Thyroid gland (tissue), 4 donors: Measurements from ENCODE around the gene DHRS7B. TPM values are rescaled to one million over a fixed set of nuclear protein-coding genes. Genes with fewer than 3 reads are reported as not detected.

Source experiments
- DNase-seq, 2 donors: peaks; one replicate each; pipeline ENCODE4 v3.0.0-alpha.2; 2019
- H3K27ac ChIP-seq, 3 donors: fragments of 200-600 bp; sonication (generic); 1 replicate in 2 of 3; 2 replicates in 1 of 3; pipeline ENCODE4 v1.5.1; 2016 to 2019; ENCODE audit warnings: mild to moderate bottlenecking in 1 of 3, moderate library complexity in 1 of 3
- H3K27me3 ChIP-seq: fragments of 200-600 bp; sonication (generic); one replicate; pipeline ENCODE4 v1.5.1; 2019
- H3K36me3 ChIP-seq, 2 donors: fragments of 200-600 bp; sonication (generic); one replicate each; pipeline ENCODE4 v1.5.1; 2016 to 2019
- H3K4me1 ChIP-seq, 2 donors: fragments of 200-600 bp; sonication (generic); one replicate each; pipeline ENCODE4 v1.5.1; 2017 to 2019
- H3K4me3 ChIP-seq, 3 donors: fragments of 200-600 bp; sonication (generic); replicated peaks in 1 of 3; 1 replicate in 2 of 3; 2 replicates in 1 of 3; pipeline ENCODE4 v1.5.1; 2016; ENCODE audit warnings: mild to moderate bottlenecking in 1 of 3
- H3K9me3 ChIP-seq: fragments of 200-600 bp; sonication (generic); one replicate; pipeline ENCODE4 v1.5.1; 2017
- POLR2A ChIP-seq, 2 donors: fragments of 450-650 bp; IDR thresholded peaks; one replicate each; pipeline ENCODE4 v1.6.1; 2017; ENCODE audit warnings: antibody characterized with exemption in 2 of 2, mild to moderate bottlenecking in 2 of 2, moderate library complexity in 1 of 2
- WGBS, 2 donors: methylation state at CpG; one replicate each; pipeline ENCODE4 v1.1.5; 2017; 5-methylcytosine and 5-hydroxymethylcytosine counted together
- intact Hi-C: fragments of 100-400 bp; cut with DNase I; formaldehyde crosslinking; loops from one replicate; pipeline ENCODE4 v1.15.1; 2023
- total RNA-seq, 4 donors: library from RNA; depleted of rRNA; stranded (reverse); fragments of >200 nt; gene quantifications; one replicate each; pipeline ENCODE4 v1.2.3, GENCODE V29; 2016
- TF ChIP-seq, protein P1 (sequence below), 6 experiments: fragments of 200-600 bp in 3 of 6; fragments of 450-650 bp in 3 of 6; sonication (generic) in 3 of 6; IDR thresholded peaks; one replicate each; pipeline ENCODE4 v1.5.1; 2016 to 2019; ENCODE audit warnings: antibody characterized with exemption in 6 of 6, mild to moderate bottlenecking in 2 of 6, inconsistent platforms in 1 of 6, moderate library complexity in 1 of 6

Gene DHRS7B
- total RNA-seq, 4 donors from 2014 or later, result 34.1 to 74.1 (median 57.1) TPM

DNA sequence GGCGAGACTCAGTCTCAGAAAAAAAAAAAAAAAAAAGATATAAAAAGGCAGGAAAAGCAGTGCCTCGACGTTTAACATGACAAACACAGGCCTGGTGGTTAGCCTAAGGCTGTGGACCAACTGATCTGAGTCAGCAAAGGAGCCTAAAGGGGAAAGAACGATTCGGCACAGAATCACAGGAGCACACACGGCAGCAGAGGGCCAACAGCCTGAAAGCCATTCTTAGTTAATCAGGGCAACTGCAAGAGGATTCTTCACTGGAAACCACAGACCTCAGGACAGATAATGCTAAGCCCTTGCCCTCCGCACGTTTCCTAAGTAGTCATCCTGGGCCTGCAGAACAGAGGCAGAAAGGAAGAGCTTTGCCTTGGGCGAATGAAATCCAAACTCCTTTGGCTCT lies 72.5 kb downstream of the DHRS7B start:
- Histone ChIP-seq H3K36me3 (peaks cover 0 to 14% of the 10 kb centered on the region in 2 donors), H3K4me1 (peaks cover 35 to 43% of the 10 kb centered on the region in 2 donors), H3K27me3 (no peaks in the 10 kb centered on the region), H3K27ac (no peak overlapping the region), H3K9me3 (no peaks in the 10 kb centered on the region), H3K4me3 (no peak overlapping the region)
- TF ChIP-seq POLR2A (IDR thresholded peaks at IDR 0.05), result no peak
- TF ChIP-seq, protein P1, sequence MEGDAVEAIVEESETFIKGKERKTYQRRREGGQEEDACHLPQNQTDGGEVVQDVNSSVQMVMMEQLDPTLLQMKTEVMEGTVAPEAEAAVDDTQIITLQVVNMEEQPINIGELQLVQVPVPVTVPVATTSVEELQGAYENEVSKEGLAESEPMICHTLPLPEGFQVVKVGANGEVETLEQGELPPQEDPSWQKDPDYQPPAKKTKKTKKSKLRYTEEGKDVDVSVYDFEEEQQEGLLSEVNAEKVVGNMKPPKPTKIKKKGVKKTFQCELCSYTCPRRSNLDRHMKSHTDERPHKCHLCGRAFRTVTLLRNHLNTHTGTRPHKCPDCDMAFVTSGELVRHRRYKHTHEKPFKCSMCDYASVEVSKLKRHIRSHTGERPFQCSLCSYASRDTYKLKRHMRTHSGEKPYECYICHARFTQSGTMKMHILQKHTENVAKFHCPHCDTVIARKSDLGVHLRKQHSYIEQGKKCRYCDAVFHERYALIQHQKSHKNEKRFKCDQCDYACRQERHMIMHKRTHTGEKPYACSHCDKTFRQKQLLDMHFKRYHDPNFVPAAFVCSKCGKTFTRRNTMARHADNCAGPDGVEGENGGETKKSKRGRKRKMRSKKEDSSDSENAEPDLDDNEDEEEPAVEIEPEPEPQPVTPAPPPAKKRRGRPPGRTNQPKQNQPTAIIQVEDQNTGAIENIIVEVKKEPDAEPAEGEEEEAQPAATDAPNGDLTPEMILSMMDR (IDR thresholded peaks at IDR 0.05), result no peak
- no peak for DNase-seq
- intact Hi-C loops, result loop anchor here (5.0 kb wide), 1 partner anchor 53 kb away; the partner anchor contains the start of gene NATD1
- WGBS, 2 donors, result 71 to 74% methylated on average over 9 of the region's 9 CpGs

DNA sequence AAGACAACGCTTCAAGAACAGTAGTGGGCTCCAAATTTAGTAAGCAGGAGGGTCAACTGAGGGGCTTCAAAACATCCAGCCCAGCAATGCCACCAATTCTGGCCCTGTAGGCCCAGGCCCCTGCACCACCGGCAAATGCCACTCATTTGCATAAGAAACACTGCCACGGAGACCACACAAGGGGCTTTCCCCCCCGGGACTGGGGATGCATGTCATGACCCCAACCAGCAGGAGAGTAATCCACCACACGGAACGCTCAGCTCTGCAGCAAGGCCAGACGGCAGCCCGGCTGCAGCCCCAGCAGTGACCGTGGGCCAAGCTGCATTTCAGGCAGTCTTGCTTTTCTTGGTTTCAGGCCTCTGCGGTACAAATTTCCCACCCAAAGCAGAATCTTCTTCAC lies 73.1 kb downstream of the DHRS7B start:
- Histone ChIP-seq H3K27me3 (no peaks in the 10 kb centered on the region), H3K36me3 (peaks cover 0 to 14% of the 10 kb centered on the region in 2 donors), H3K4me3 (no peak overlapping the region), H3K4me1 (peaks cover 29 to 37% of the 10 kb centered on the region in 2 donors), H3K27ac (no peak overlapping the region), H3K9me3 (no peaks in the 10 kb centered on the region)
- intact Hi-C loops, result loop anchor here (5.0 kb wide), 1 partner anchor 52 kb away; the partner anchor contains the start of gene NATD1
- WGBS, 2 donors, result 76 to 82% methylated on average over 10 of the region's 10 CpGs
- DNase-seq, result no peak
- TF ChIP-seq POLR2A (IDR thresholded peaks at IDR 0.05), result no peak
- TF ChIP-seq, protein P1 (IDR thresholded peaks at IDR 0.05), result no peak

DNA sequence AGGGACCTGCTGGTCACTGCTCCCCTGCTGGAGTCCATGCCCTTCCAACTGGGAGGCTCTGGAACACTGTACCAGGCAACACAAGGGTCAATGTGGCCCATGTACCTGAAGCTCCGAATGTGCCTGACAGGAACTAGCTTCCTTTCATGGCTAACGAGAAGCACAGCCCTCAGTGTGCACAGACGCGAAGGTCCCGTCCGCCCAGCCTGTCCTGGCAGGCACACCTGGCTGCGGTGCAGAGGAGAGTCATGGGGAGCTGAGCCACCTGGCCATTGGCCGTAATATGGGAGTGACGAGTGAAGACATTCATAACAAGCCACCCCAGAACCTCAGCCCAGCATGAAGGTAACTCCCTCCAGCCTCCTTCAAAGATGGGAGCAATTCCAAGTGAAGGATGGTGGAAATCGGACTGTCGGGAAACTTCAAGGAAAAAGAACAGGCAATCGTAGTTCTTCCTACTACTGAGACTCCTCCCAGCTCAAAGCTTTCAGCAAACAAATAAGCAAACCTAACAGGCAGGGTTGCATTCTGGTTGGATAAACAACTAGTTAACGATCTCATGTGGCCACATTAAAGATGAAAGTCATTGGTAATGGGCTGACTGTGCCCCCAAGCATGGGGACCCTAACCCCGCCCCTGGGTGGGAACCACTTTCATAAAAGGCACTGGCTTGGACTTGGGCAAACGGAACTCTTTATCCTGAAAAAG lies 74.0 kb downstream of the DHRS7B start:
- Histone ChIP-seq H3K27me3 (no peaks in the 10 kb centered on the region), H3K4me3 (no peak overlapping the region), H3K27ac (no peak overlapping the region), H3K4me1 (peaks cover 20 to 28% of the 10 kb centered on the region in 2 donors), H3K9me3 (no peaks in the 10 kb centered on the region), H3K36me3 (peaks cover 0 to 14% of the 10 kb centered on the region in 2 donors)
- 78 to 93% methylated on average over 15 of the region's 15 CpGs for WGBS, 2 donors
- TF ChIP-seq, protein P1 (IDR thresholded peaks at IDR 0.05), result no peak
- TF ChIP-seq POLR2A (IDR thresholded peaks at IDR 0.05), result no peak
- DNase-seq, result no peak
- intact Hi-C loops, result no loop called here

DNA sequence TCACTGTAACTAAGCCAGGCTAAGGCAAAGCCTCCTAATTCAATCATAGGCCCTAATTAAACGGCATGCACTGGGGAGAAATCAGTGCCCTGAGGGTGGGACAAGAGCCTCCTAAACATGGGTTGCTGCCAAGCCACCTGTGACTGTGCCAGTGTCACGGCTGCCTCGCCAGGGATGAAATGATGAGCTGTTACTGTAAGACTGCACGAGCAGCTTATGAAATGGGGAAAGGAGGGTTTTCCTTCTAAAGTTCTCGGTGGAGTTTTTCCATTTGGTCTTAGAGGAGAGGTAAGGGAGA lies 74.5 kb downstream of the DHRS7B start:
- Histone ChIP-seq H3K36me3 (peaks cover 0 to 14% of the 10 kb centered on the region in 2 donors), H3K27ac (no peak overlapping the region), H3K27me3 (no peaks in the 10 kb centered on the region), H3K4me1 (peaks cover 15 to 23% of the 10 kb centered on the region in 2 donors), H3K4me3 (no peak overlapping the region), H3K9me3 (no peaks in the 10 kb centered on the region)
- no peak for DNase-seq
- TF ChIP-seq, protein P1 (IDR thresholded peaks at IDR 0.05), result no peak
- TF ChIP-seq POLR2A (IDR thresholded peaks at IDR 0.05), result no peak
- WGBS, 2 donors, result 49 to 53% methylated on average over 4 to 5 of the region's 5 CpGs
- intact Hi-C loops, result no loop called here

DNA sequence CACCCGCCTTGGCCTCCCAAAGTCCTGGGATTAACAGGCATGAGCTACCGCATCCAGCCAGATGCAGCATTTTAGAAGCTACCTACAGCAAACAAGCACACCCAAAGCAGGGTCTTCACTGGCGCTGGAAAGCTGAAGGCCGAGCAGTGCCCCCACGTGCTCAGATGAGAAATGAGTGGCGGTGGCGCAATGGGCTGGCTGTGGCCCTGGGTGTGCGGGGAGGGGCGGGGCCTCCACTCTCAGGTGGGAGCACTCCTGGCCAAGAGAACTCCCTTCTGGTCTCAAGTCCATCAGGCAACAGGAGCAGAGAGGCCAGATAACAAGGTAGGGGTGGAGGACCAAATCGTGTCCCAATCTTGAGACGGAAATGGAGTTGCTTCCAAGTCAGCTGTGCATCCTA lies 75.1 kb downstream of the DHRS7B start:
- Histone ChIP-seq H3K4me1 (peaks cover 9 to 17% of the 10 kb centered on the region in 2 donors), H3K4me3 (no peak overlapping the region), H3K27me3 (no peaks in the 10 kb centered on the region), H3K36me3 (peaks cover 0 to 14% of the 10 kb centered on the region in 2 donors), H3K27ac (no peak overlapping the region), H3K9me3 (no peaks in the 10 kb centered on the region)
- intact Hi-C loops, result no loop called here
- DNase-seq, result no peak
- TF ChIP-seq POLR2A (IDR thresholded peaks at IDR 0.05), result no peak
- TF ChIP-seq, protein P1 (IDR thresholded peaks at IDR 0.05), result no peak
- 93 to 94% methylated on average over 5 to 11 of the region's 11 CpGs for WGBS, 2 donors
